HFFc6 (cell line): ENCODE measurements around the gene MDGA2. TPM values are rescaled to one million over a fixed set of nuclear protein-coding genes. Genes with fewer than 3 reads are reported as not detected.

Source experiments
- DNase-seq: peaks from one replicate; pipeline ENCODE4 v3.0.0-alpha.2; 2018
- H3K27ac Mint-ChIP-seq: 2 replicates; pipeline ENCODE4 v1.8.0; 2020; ENCODE audit warnings: mild to moderate bottlenecking, mixed read lengths
- H3K27me3 Mint-ChIP-seq: 2 replicates; pipeline ENCODE4 v1.8.0; 2021; ENCODE audit warnings: mild to moderate bottlenecking, moderate library complexity, mixed read lengths; ENCODE audit not compliant: insufficient read depth
- H3K36me3 Mint-ChIP-seq: 2 replicates; pipeline ENCODE4 v1.8.0; 2021; ENCODE audit warnings: low read depth, mixed read lengths
- H3K4me1 Mint-ChIP-seq: 2 replicates; pipeline ENCODE4 v1.8.0; 2020; ENCODE audit warnings: low read depth, mixed read lengths
- H3K4me3 Mint-ChIP-seq: 2 replicates; pipeline ENCODE4 v1.8.0; 2020; ENCODE audit warnings: mild to moderate bottlenecking, moderate library complexity, mixed read lengths
- H3K9me3 Mint-ChIP-seq: 2 replicates; pipeline ENCODE4 v1.8.0; 2020; ENCODE audit warnings: mild to moderate bottlenecking, mixed read lengths
- CTCF ChIP-seq: fragments of 200-600 bp; sonication (generic); IDR thresholded peaks from 2 replicates; pipeline ENCODE4 v1.5.0; 2021; ENCODE audit warnings: antibody characterized with exemption, mild to moderate bottlenecking
- total RNA-seq, 6 experiments: library from RNA; stranded (reverse); fragmentation: NEBNext Ultra II Directional; extraction: Animal tissue kit (Norgen Biotek cat#: 25700); gene quantifications; 2 replicates in 1 of 6; 3 replicates in 5 of 6; pipeline ENCODE4 v1.2.3, GENCODE V29; 2021

Gene MDGA2
- total RNA-seq, 6 experiments from 2014 or later, result not detected

DNA sequence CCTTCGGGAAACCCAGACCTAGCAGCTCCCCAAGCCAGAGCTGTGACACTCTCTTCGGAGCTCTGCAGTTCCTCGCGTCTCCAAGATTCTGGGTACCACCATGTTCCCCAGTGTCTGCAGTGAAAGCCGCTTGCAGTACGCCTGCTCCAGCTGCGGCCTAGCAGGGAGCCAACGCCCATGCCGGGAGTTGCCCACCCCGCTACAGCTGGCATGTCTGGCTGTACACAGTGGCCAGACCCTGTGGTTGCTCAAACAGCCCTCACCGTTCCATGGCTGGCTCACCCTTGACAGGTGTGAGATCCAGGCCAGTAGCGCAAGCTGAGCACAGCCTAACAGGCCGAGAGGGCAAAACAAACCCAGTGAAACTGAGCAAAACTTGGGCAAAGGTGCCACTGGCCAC, 520.0 kb downstream of the MDGA2 start:
- Mint-ChIP-seq H3K27me3 (no peaks in the 10 kb centered on the region), H3K4me3 (no peak overlapping the region), H3K9me3 (peaks cover 29% of the 10 kb centered on the region), H3K36me3 (peaks cover 4% of the 10 kb centered on the region; the same call in 1 of the 2 replicates), H3K4me1 (no peaks in the 10 kb centered on the region), H3K27ac (no peak overlapping the region)
- TF ChIP-seq CTCF, result no peak
- DNase-seq, result no peak

DNA sequence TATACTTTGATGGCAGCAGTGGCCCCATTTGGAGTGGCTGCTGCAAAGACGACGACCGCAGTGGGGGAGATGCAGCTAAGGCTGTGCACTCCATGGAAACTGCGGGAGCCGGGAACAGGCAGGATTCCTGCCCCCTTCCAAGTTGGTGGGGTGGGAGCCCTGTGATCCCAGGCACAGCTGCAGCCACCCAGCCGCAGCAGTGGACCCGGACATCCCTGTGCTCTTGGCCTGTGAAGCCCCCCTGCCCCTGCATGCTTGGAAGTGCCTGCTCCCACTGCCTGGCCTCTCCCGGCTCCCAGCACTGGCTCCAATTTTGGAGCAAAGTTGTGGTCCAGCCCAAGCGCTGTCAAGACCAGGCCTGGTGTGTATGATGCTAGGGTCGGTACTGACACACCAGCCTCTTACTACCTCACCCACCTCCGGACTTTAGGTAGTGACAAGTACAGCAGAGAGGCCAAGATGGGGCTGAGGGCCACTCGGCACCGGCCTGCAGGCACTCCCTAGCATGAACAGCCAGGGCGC, 521.1 kb downstream of the MDGA2 start:
- no peak for TF ChIP-seq CTCF
- no peak overlapping the region for H3K4me3 Mint-ChIP-seq
- peaks cover 4% of the 10 kb centered on the region; the same call in 1 of the 2 replicates for H3K36me3 Mint-ChIP-seq
- DNase-seq, result no peak
- H3K27me3 Mint-ChIP-seq, result no peaks in the 10 kb centered on the region
- no peak overlapping the region for H3K27ac Mint-ChIP-seq
- H3K9me3 Mint-ChIP-seq, result peaks cover 38% of the 10 kb centered on the region
- H3K4me1 Mint-ChIP-seq, result no peaks in the 10 kb centered on the region

DNA sequence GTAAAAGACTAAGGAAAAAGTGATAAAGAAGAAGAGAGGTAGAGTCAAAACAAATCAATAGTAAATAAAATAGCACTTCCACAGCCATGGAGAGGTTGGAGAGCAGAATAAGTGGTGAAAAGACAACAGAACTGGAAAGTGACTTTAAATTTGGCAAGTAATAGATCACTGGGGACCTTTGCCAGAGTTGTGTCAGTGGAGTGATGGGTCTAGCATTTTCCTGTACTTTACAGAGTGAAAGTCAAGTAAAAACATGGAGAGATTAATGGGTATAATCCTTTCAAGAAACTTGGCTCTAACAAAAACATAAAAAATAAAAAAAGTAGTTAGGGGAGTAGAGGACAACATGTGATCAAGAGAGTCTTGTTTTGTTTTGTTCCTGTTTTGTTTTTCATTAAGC, 521.7 kb downstream of the MDGA2 start:
- peaks cover 4% of the 10 kb centered on the region; the same call in 1 of the 2 replicates for H3K36me3 Mint-ChIP-seq
- no peak for DNase-seq
- no peak overlapping the region for H3K27ac Mint-ChIP-seq
- H3K4me3 Mint-ChIP-seq, result no peak overlapping the region
- no peaks in the 10 kb centered on the region for H3K27me3 Mint-ChIP-seq
- no peaks in the 10 kb centered on the region for H3K4me1 Mint-ChIP-seq
- peaks cover 38% of the 10 kb centered on the region for H3K9me3 Mint-ChIP-seq
- no peak for TF ChIP-seq CTCF

DNA sequence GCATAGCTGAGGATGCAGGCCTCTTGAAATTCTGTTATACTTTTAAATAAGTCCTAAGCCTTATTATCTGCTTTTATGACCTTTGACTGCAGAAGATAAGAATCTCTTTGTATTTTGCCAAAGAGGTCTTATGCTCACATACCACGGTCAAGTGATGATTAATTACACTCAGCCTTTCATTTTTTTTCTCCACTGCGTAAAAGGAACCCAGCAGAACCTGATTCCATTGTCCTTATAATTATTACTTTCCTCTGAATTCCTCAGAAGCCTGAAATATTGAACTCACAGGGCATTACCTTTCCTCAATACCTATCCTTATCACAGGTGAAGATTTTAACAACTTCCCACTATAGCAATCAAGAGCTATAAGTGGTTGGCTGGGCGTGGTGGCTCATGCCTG, 525.1 kb downstream of the MDGA2 start:
- H3K9me3 Mint-ChIP-seq, result peaks cover 33% of the 10 kb centered on the region

DNA sequence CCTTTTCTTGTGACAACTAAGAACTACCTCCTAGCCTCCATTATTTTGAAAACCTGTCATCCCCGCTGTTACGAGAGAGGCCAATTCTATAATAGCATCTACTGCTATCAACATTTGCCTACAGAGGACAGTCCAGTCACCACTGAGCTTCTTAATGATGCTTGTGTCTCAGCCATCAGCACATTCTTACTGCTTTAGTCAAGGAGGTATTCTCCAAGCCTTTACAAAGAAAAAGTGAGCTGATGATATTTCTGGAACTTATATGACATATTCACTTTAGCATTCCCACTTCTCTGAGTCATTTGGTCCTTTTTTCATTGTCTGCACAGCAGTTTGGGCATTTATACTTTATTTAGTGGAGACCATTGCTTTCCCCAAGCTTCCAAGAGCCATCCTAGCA, 526.1 kb downstream of the MDGA2 start:
- Mint-ChIP-seq H3K9me3 (peaks cover 29% of the 10 kb centered on the region), H3K27me3 (no peaks in the 10 kb centered on the region), H3K36me3 (peaks cover 4% of the 10 kb centered on the region; the same call in 1 of the 2 replicates), H3K4me3 (no peak overlapping the region), H3K4me1 (no peaks in the 10 kb centered on the region), H3K27ac (no peak overlapping the region)
- DNase-seq, result no peak
- no peak for TF ChIP-seq CTCF

More for the DNA sequence above, 525.1 kb downstream of the MDGA2 start:
- H3K36me3 Mint-ChIP-seq, result peaks cover 4% of the 10 kb centered on the region; the same call in 1 of the 2 replicates
- DNase-seq, result no peak
- H3K4me3 Mint-ChIP-seq, result no peak overlapping the region
- H3K27me3 Mint-ChIP-seq, result no peaks in the 10 kb centered on the region
- TF ChIP-seq CTCF, result no peak
- no peaks in the 10 kb centered on the region for H3K4me1 Mint-ChIP-seq
- no peak overlapping the region for H3K27ac Mint-ChIP-seq
